WTC11 (cell line): ENCODE measurements around the gene TGM1. TPM values are rescaled to one million over a fixed set of nuclear protein-coding genes. Genes with fewer than 3 reads are reported as not detected.

Experiments
- ATAC-seq: fragments of 200-7000 bp; cut with Tn5 transposase; 2 replicates; pipeline ENCODE4 v1.10.0; 2021; ENCODE audit warnings: mild to moderate bottlenecking, moderate library complexity
- CTCF ChIA-PET: fragments of 300-600 bp; sonication (Branson Sonifier 250); formaldehyde crosslinking; loops from one replicate; lab custom pipeline; 2021; ENCODE audit warnings: antibody characterized with exemption; lab: Charles Lee
- POLR2A ChIA-PET: fragments of 350-600 bp; sonication (Branson Sonifier 250); formaldehyde crosslinking; loops from one replicate; lab custom pipeline; 2021; ENCODE audit warnings: antibody characterized with exemption; lab: Charles Lee
- DNase-seq: peaks from one replicate; pipeline ENCODE4 v3.0.0; 2021; ENCODE audit warnings: low spot score
- H3K27ac Mint-ChIP-seq: 2 replicates; pipeline ENCODE4 v1.8.0; 2021; ENCODE audit warnings: mixed read lengths
- H3K27me3 Mint-ChIP-seq: 2 replicates; pipeline ENCODE4 v1.8.0; 2021; ENCODE audit warnings: low read depth, mild to moderate bottlenecking, moderate library complexity, mixed read lengths
- H3K36me3 Mint-ChIP-seq: 2 replicates; pipeline ENCODE4 v1.8.0; 2021; ENCODE audit warnings: mixed read lengths
- H3K4me1 Mint-ChIP-seq: 2 replicates; pipeline ENCODE4 v1.8.0; 2022; ENCODE audit warnings: mixed read lengths
- H3K4me3 Mint-ChIP-seq: 2 replicates; pipeline ENCODE4 v1.8.0; 2021; ENCODE audit warnings: mild to moderate bottlenecking, moderate library complexity, mixed read lengths
- H3K9me3 Mint-ChIP-seq: 2 replicates; pipeline ENCODE4 v1.8.0; 2021; ENCODE audit warnings: mixed read lengths
- E2F4 ChIP-seq: sonication (generic); formaldehyde crosslinking; IDR thresholded peaks from 2 replicates; pipeline ENCODE4 v1.8.1; 2022; ENCODE audit warnings: low read depth, mild to moderate bottlenecking, moderate library complexity, missing genetic modification reagents, borderline replicate concordance
- ELF4 ChIP-seq: sonication (generic); formaldehyde crosslinking; IDR thresholded peaks from 2 replicates; pipeline ENCODE4 v1.8.1; 2022; ENCODE audit warnings: low read depth, mild to moderate bottlenecking, moderate library complexity, missing genetic modification reagents
- ERG ChIP-seq: fragments of 250-450 bp; sonication (Bioruptor Pico); IDR thresholded peaks from 2 replicates; pipeline ENCODE4 v1.8.0; 2021; ENCODE audit warnings: mild to moderate bottlenecking
- ETV6 ChIP-seq: sonication (generic); formaldehyde crosslinking; IDR thresholded peaks from 2 replicates; pipeline ENCODE4 v1.8.1; 2022; ENCODE audit warnings: mild to moderate bottlenecking, missing genetic modification reagents
- FOXJ3 ChIP-seq: sonication (generic); formaldehyde crosslinking; IDR thresholded peaks from 2 replicates; pipeline ENCODE4 v1.9.0; 2021; ENCODE audit warnings: missing genetic modification reagents, mild to moderate bottlenecking, borderline replicate concordance
- FOXP4 ChIP-seq: sonication (generic); formaldehyde crosslinking; IDR thresholded peaks from 2 replicates; pipeline ENCODE4 v1.8.0; 2022; ENCODE audit warnings: mild to moderate bottlenecking, missing genetic modification reagents
- GTF2I ChIP-seq: fragments of 250-450 bp; sonication (Bioruptor Pico); conservative IDR thresholded peaks from 2 replicates; pipeline ENCODE4 v1.4.0; 2021; ENCODE audit warnings: mild to moderate bottlenecking
- MYBL2 ChIP-seq: sonication (generic); formaldehyde crosslinking; IDR thresholded peaks from 2 replicates; pipeline ENCODE4 v1.8.1; 2023; ENCODE audit warnings: mild to moderate bottlenecking, moderate library complexity, missing genetic modification reagents
- OVOL2 ChIP-seq: fragments of 250-450 bp; sonication (Bioruptor Pico); IDR thresholded peaks from 2 replicates; pipeline ENCODE4 v1.9.0; 2021; ENCODE audit warnings: mild to moderate bottlenecking, borderline replicate concordance
- PRDM15 ChIP-seq: sonication (generic); formaldehyde crosslinking; IDR thresholded peaks from 2 replicates; pipeline ENCODE4 v1.8.0; 2022; ENCODE audit warnings: missing genetic modification reagents
- TEAD1 ChIP-seq: sonication (generic); formaldehyde crosslinking; IDR thresholded peaks from 2 replicates; pipeline ENCODE4 v1.8.0; 2022; ENCODE audit warnings: mild to moderate bottlenecking, missing genetic modification reagents
- USF1 ChIP-seq: sonication (generic); formaldehyde crosslinking; IDR thresholded peaks from 2 replicates; pipeline ENCODE4 v1.8.0; 2022; ENCODE audit warnings: mild to moderate bottlenecking, missing genetic modification reagents
- USF2 ChIP-seq: sonication (generic); formaldehyde crosslinking; IDR thresholded peaks from 2 replicates; pipeline ENCODE4 v1.8.1; 2023; ENCODE audit warnings: mild to moderate bottlenecking, missing genetic modification reagents, moderate library complexity
- ZBTB21 ChIP-seq: sonication (generic); formaldehyde crosslinking; IDR thresholded peaks from 2 replicates; pipeline ENCODE4 v1.8.1; 2023; ENCODE audit warnings: mild to moderate bottlenecking, missing genetic modification reagents, borderline replicate concordance
- ZNF219 ChIP-seq: sonication (generic); formaldehyde crosslinking; IDR thresholded peaks from 2 replicates; pipeline ENCODE4 v1.8.0; 2023; ENCODE audit warnings: missing genetic modification reagents, mild to moderate bottlenecking, borderline replicate concordance
- ZNF425 ChIP-seq: fragments of 250-450 bp; sonication (Bioruptor Pico); conservative IDR thresholded peaks from 2 replicates; pipeline ENCODE4 v1.9.0; 2021; ENCODE audit warnings: mild to moderate bottlenecking
- total RNA-seq: library from RNA; stranded (reverse); gene quantifications from 3 replicates; pipeline ENCODE4 v1.2.3, GENCODE V29; 2021

TGM1 gene
- total RNA-seq, 1 experiment from 2014 or later, result 5.2 TPM

GRCh38 chr14:24286996-24287395 lies 24.0 kb upstream of the TGM1 start (continued):
- TF ChIP-seq PRDM15 (CRISPR knock-in tag), result no peak
- TF ChIP-seq USF2, result no peak
- TF ChIP-seq E2F4, result no peak

GRCh38 chr14:24285351-24285750 lies 22.4 kb upstream of the TGM1 start:
- Mint-ChIP-seq H3K36me3 (no peaks in the 10 kb centered on the region), H3K9me3 (no peaks in the 10 kb centered on the region), H3K4me3 (no peak overlapping the region), H3K4me1 (no peaks in the 10 kb centered on the region), H3K27ac (no peak overlapping the region), H3K27me3 (no peaks in the 10 kb centered on the region)
- no peak for TF ChIP-seq USF1
- TF ChIP-seq TEAD1 (CRISPR knock-in tag), result no peak
- no peak for TF ChIP-seq ZNF219 (CRISPR knock-in tag)
- no peak for TF ChIP-seq ELF4
- no peak for TF ChIP-seq OVOL2 (CRISPR knock-in tag)
- no peak for DNase-seq
- ChIA-PET CTCF (interaction anchor here (0.7 to 1.8 kb wide), 2 partner anchors 12 to 121 kb away, joined by 3 to 7 read pairs; no protein-coding TSS in a partner anchor), POLR2A (no interaction called here)
- ATAC-seq, result no peak

- ChIA-PET POLR2A (no interaction called here), CTCF (interaction anchor here (1.3 to 1.8 kb wide), 3 partner anchors 9 to 14 kb away, joined by 5 to 7 read pairs (median 6); partner anchors contain the start of gene RABGGTA)
- no peak for TF ChIP-seq ETV6 (CRISPR knock-in tag)
- no peak for TF ChIP-seq GTF2I (CRISPR knock-in tag)
- TF ChIP-seq ZBTB21 (CRISPR knock-in tag), result no peak
- DNase-seq, result no peak
- Mint-ChIP-seq H3K27me3 (no peaks in the 10 kb centered on the region), H3K9me3 (no peaks in the 10 kb centered on the region), H3K36me3 (no peaks in the 10 kb centered on the region), H3K27ac (no peak overlapping the region; the same call in 1 of the 2 replicates), H3K4me3 (no peak overlapping the region), H3K4me1 (no peaks in the 10 kb centered on the region)
- ATAC-seq, result no peak
These were observed 21.6 kb upstream of the TGM1 start for GRCh38 chr14:24284501-24285035.

- ChIA-PET POLR2A (no interaction called here), CTCF (interaction anchor here (1.3 to 2.8 kb wide), 5 partner anchors 8 to 42 kb away, joined by 4 to 15 read pairs (median 6); partner anchors contain the start of genes CIDEB, RABGGTA and TINF2)
- DNase-seq (no peak), ATAC-seq (no peak)
- H3K27me3 Mint-ChIP-seq, result no peaks in the 10 kb centered on the region
- no peaks in the 10 kb centered on the region for H3K4me1 Mint-ChIP-seq
- H3K4me3 Mint-ChIP-seq, result no peak overlapping the region
- no peak overlapping the region for H3K27ac Mint-ChIP-seq
- no peaks in the 10 kb centered on the region for H3K9me3 Mint-ChIP-seq
- no peaks in the 10 kb centered on the region for H3K36me3 Mint-ChIP-seq
- TF ChIP-seq ERG (no peak), FOXP4 (CRISPR knock-in tag) (no peak), FOXJ3 (CRISPR knock-in tag) (no peak), MYBL2 (no peak), ZNF425 (CRISPR knock-in tag) (no peak)
These were observed 21.0 kb upstream of the TGM1 start for GRCh38 chr14:24283796-24284460.
